Measurements from ENCODE around the gene ABLIM1.

The ABLIM1 gene

DNA sequence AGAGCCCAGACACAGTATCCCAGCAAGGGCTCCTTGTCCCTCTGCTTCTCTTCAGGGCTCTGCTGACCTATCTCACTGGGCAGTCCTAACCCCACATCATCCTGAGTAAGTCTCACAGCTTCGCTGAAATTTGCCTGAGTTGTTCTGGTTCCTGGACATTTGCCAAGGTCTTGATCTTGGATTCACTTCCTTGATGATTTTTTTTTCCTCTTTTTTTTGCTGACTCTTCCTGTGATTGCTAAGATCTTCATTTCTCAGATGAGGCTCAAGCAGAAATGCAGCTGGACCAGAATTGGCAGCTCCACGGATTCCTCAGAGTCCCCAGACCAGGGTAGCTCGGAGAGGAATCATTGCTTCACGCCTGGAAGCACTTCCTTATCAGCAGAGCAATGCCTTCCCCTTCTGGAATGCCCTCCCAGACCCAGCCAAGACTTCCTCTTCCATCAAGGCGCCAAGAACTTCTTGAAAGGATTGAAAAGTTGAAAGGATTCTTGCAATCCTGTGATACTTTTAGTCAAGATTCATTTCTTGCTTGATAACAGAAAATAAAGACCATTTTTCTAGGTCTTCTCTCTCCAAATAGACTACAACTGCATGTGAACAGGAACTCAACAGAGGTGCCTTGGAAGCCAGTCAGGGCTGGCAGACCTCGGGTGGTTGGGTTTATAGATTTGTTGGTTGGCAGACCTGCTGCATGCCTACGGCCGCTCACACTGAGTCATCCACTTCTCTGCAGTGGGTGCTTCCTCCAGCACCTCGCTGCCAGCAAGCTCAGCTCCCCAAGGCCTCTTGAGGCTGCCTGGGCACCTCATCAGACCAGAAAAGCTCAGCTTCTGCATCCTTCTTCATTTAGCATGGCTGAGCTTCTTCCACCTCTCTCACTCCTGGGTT is 244.9 kb downstream of the ABLIM1 start:
- no peaks in the 10 kb centered on the region for H4K20me1 ChIP-seq (ENCODE audit: insufficient read depth, low read length)
- no peaks in the 10 kb centered on the region for H3K79me2 ChIP-seq (ENCODE audit: low read length)
- no peak for TF ChIP-seq EZH2 (optimal IDR thresholded peaks at IDR 0.05; ENCODE audit: low read depth, low read length)
- TF ChIP-seq EZH2phosphoT487 (IDR thresholded peaks at IDR 0.05; ENCODE audit: low read length) = no peak
- TF ChIP-seq, protein P1, sequence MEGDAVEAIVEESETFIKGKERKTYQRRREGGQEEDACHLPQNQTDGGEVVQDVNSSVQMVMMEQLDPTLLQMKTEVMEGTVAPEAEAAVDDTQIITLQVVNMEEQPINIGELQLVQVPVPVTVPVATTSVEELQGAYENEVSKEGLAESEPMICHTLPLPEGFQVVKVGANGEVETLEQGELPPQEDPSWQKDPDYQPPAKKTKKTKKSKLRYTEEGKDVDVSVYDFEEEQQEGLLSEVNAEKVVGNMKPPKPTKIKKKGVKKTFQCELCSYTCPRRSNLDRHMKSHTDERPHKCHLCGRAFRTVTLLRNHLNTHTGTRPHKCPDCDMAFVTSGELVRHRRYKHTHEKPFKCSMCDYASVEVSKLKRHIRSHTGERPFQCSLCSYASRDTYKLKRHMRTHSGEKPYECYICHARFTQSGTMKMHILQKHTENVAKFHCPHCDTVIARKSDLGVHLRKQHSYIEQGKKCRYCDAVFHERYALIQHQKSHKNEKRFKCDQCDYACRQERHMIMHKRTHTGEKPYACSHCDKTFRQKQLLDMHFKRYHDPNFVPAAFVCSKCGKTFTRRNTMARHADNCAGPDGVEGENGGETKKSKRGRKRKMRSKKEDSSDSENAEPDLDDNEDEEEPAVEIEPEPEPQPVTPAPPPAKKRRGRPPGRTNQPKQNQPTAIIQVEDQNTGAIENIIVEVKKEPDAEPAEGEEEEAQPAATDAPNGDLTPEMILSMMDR (IDR thresholded peaks at IDR 0.05; ENCODE audit: low read length) = no peak
- no peak overlapping the region for H3K4me2 ChIP-seq (ENCODE audit: low read depth, low read length)
- no peaks in the 10 kb centered on the region for H3K9me2 ChIP-seq (replicated peaks; ENCODE audit: insufficient read depth, low read length)
- H3K27me3 ChIP-seq (replicated peaks; ENCODE audit: insufficient read depth, low read length) = no peaks in the 10 kb centered on the region
- H3K9me3 ChIP-seq (replicated peaks; ENCODE audit: insufficient read depth, low read length) = no peaks in the 10 kb centered on the region
- no peak overlapping the region for H3K27ac ChIP-seq (ENCODE audit: low read length)
- DNase-seq = no peak
- no peak overlapping the region for H3K4me3 ChIP-seq (ENCODE audit: low read length)
- H3K36me3 ChIP-seq (replicated peaks; ENCODE audit: insufficient read depth, low read length) = no peaks in the 10 kb centered on the region
- no peaks in the 10 kb centered on the region for H3K4me1 ChIP-seq (ENCODE audit: low read length)
- H2AFZ ChIP-seq (ENCODE audit: low read length) = no peak overlapping the region
- no peak overlapping the region for H3K9ac ChIP-seq (ENCODE audit: low read length)
- H3F3A ChIP-seq (ENCODE audit: insufficient read depth, low read length) = no peaks in the 10 kb centered on the region

DNA sequence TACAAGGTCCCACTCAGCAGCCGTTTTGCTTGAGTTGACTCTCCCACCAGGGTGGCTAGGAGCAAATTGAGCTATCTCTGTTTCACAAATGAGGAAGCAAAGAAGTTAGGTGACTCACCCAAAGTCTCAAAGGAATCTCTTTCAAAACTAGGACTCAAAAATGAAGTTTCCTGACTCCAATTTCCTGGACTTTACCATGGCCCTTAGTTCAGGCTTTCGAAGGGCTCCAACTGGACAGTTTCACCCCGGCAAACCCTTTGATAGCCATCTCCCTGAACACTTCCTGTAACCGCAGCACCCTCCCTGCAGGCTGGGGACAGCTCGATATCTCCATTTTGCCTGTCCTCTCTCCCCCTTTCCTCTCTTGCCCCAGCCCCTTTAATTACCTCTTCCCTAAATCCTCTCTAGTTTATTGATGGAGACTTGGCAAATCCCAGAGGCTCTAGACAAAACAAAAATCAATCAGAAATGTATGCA is 249.1 kb downstream of the ABLIM1 start:
- Histone ChIP-seq H3K27me3 (replicated peaks; ENCODE audit: insufficient read depth, low read length) (no peaks in the 10 kb centered on the region; the same call in 1 of the 2 replicates), H3K79me2 (ENCODE audit: low read length) (no peaks in the 10 kb centered on the region), H3F3A (ENCODE audit: insufficient read depth, low read length) (no peaks in the 10 kb centered on the region), H3K9me2 (replicated peaks; ENCODE audit: insufficient read depth, low read length) (no peaks in the 10 kb centered on the region), H3K36me3 (replicated peaks; ENCODE audit: insufficient read depth, low read length) (no peaks in the 10 kb centered on the region), H3K9ac (ENCODE audit: low read length) (no peak overlapping the region), H3K4me1 (ENCODE audit: low read length) (no peaks in the 10 kb centered on the region), H3K4me3 (ENCODE audit: low read length) (no peak overlapping the region), H2AFZ (ENCODE audit: low read length) (no peak overlapping the region), H3K9me3 (replicated peaks; ENCODE audit: insufficient read depth, low read length) (no peaks in the 10 kb centered on the region), H3K27ac (ENCODE audit: low read length) (no peak overlapping the region), H4K20me1 (ENCODE audit: insufficient read depth, low read length) (no peaks in the 10 kb centered on the region), H3K4me2 (ENCODE audit: low read depth, low read length) (no peak overlapping the region)
- TF ChIP-seq EZH2phosphoT487 (IDR thresholded peaks at IDR 0.05; ENCODE audit: low read length) (no peak), EZH2 (optimal IDR thresholded peaks at IDR 0.05; ENCODE audit: low read depth, low read length) (no peak)
- TF ChIP-seq, protein P1 (IDR thresholded peaks at IDR 0.05; ENCODE audit: low read length) = no peak
- no peak for DNase-seq

DNA sequence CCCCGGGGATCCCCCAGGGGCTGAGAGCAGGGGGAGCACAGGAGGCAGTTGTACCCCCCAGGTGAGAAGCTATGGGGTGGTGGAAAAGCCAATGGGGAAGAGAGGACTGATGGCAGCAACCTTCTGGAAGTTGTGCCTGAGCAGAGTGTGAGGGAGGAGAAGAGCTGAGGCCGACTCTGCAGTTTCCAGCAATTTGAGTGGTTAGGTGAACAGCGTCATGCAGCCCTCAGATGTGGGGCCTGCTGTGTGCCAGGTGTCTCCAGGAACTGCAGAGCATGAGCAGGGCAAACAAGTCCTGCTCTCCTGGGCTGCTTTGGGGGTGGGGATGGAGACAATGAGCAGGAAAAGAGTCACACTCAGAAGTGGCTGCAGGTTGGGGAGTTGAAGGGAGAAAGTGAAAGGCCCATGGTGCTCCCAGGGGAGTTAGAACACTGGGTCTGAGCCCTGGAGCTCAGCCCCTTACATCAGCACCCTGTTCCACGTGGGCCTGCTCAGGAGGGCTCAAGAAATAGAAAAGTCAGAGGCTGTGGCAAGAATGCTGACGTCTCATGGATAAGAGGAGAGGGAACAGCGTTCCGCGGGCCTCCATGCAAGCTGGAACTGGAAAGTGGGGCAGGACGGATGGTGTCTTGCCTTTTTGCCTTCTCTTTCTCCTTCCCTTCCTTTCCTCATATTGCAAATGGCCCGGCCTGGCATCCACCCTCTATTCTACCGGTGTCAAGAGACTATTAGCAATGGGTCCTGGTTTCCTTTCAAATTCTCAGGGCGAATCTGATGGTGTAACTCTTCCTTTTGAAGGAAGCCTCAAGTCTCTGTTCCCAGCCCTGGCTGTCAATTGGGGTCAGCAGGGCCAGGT is 249.7 kb downstream of the ABLIM1 start:
- no peak overlapping the region for H3K9ac ChIP-seq (ENCODE audit: low read length)
- DNase-seq = no peak
- H3K36me3 ChIP-seq (replicated peaks; ENCODE audit: insufficient read depth, low read length) = no peaks in the 10 kb centered on the region
- H3F3A ChIP-seq (ENCODE audit: insufficient read depth, low read length) = no peaks in the 10 kb centered on the region
- H3K9me3 ChIP-seq (replicated peaks; ENCODE audit: insufficient read depth, low read length) = no peaks in the 10 kb centered on the region
- H2AFZ ChIP-seq (ENCODE audit: low read length) = no peak overlapping the region
- no peak overlapping the region for H3K4me3 ChIP-seq (ENCODE audit: low read length)
- H3K27ac ChIP-seq (ENCODE audit: low read length) = no peak overlapping the region
- H3K79me2 ChIP-seq (ENCODE audit: low read length) = no peaks in the 10 kb centered on the region
- no peaks in the 10 kb centered on the region; the same call in 1 of the 2 replicates for H3K27me3 ChIP-seq (replicated peaks; ENCODE audit: insufficient read depth, low read length)
- H3K4me1 ChIP-seq (ENCODE audit: low read length) = no peaks in the 10 kb centered on the region
- TF ChIP-seq, protein P1 (IDR thresholded peaks at IDR 0.05; ENCODE audit: low read length) = no peak
- no peak for TF ChIP-seq EZH2phosphoT487 (IDR thresholded peaks at IDR 0.05; ENCODE audit: low read length)
- TF ChIP-seq EZH2 (optimal IDR thresholded peaks at IDR 0.05; ENCODE audit: low read depth, low read length) = no peak
- H4K20me1 ChIP-seq (ENCODE audit: insufficient read depth, low read length) = no peaks in the 10 kb centered on the region
- no peaks in the 10 kb centered on the region for H3K9me2 ChIP-seq (replicated peaks; ENCODE audit: insufficient read depth, low read length)
- no peak overlapping the region for H3K4me2 ChIP-seq (ENCODE audit: low read depth, low read length)

Data from MM.1S (cell line).